ENCODE data around the gene MMP23B. TPM values are rescaled to one million over a fixed set of nuclear protein-coding genes. Genes with fewer than 3 reads are reported as not detected.

Gene MMP23B
- total and polyA plus RNA-seq, 9 donors: 0.88 to 128 (median 67.3) TPM

DNA sequence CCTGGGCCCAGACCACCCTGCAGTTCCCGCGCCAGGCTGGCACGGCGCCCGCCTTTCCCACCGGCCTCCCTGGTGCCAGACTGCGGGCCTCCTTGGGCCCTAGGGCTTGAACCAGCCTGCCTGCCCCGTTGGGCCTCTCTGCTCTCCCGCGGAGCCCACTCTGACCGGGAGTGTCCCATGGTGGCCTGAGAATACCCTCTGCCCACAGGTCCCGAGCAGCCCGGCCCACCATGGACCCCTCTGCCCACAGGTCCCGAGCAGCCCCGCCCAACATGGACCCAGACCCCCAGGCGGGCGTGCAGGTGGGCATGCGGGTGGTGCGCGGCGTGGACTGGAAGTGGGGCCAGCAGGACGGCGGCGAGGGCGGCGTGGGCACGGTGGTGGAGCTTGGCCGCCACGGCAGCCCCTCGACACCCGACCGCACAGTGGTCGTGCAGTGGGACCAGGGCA, 8.8 kb upstream of the MMP23B start:
- H3K4me3 ChIP-seq: no peak overlapping the region
- no peaks in the 10 kb centered on the region for H3K4me1 ChIP-seq (ENCODE audit: insufficient read depth)
- peak in 3 of 5 donors; percentile 12 to 43 (median 33) for DNase-seq
- H3K36me3 ChIP-seq: no peaks in the 10 kb centered on the region
- H3K27me3 ChIP-seq: no peaks in the 10 kb centered on the region
- H3K27ac ChIP-seq: no peak overlapping the region
- TF ChIP-seq CTCF (IDR thresholded peaks at IDR 0.05) (no peak), EP300 (IDR thresholded peaks at IDR 0.05) (no peak), POLR2A (IDR thresholded peaks at IDR 0.05) (no peak)
- H3K9me3 ChIP-seq: no peaks in the 10 kb centered on the region
- WGBS, 3 donors: 92 to 93% (median 93%) methylated on average over 33 of the region's 33 CpGs
- intact Hi-C loops (cut with DNase I): no loop called here

DNA sequence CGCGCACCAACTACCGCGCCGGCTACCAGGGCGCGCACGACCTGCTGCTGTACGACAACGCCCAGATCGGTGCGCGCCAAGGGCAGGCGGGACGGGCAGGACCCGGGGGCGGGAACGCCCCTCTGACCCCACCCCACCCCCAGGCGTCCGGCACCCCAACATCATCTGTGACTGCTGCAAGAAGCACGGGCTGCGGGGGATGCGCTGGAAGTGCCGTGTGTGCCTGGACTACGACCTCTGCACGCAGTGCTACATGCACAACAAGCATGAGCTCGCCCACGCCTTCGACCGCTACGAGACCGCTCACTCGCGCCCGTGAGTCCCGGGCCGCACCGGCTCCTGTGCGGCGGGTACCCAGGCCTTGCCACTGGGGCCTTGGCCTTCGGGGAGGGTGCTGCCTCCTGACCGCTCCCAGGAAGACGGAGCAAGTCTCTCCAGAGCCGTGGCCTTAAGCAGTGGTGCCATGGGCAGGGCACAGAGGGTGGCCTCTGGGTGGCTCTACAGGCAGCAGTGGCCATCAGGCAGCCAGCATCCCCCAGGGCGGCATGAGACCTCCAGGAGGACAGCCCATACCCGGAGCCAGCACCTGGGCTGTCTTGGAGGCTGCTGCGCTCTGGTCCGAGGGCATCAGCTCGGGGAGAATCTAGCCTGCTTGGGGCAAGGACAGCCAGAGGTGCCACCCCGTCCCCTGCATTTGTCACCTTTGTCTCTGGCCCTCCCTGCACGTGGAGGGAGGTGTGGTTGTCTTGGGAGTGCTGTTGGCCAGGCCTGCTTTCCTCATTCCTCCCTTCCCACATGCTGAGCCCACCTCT, 8.1 kb upstream of the MMP23B start:
- intact Hi-C loops (cut with DNase I): no loop called here
- H3K36me3 ChIP-seq: no peaks in the 10 kb centered on the region
- no peaks in the 10 kb centered on the region for H3K4me1 ChIP-seq (ENCODE audit: insufficient read depth)
- WGBS, 3 donors: 85 to 92% (median 87%) methylated on average over 37 to 51 of the region's 51 CpGs
- no peaks in the 10 kb centered on the region for H3K27me3 ChIP-seq
- H3K9me3 ChIP-seq: no peaks in the 10 kb centered on the region
- TF ChIP-seq POLR2A (IDR thresholded peaks at IDR 0.05) (no peak), EP300 (IDR thresholded peaks at IDR 0.05) (no peak), CTCF (IDR thresholded peaks at IDR 0.05) (no peak)
- H3K4me3 ChIP-seq: no peak overlapping the region
- H3K27ac ChIP-seq: no peak overlapping the region
- DNase-seq: peak in 2 of 5 donors; percentile 34 to 44

GRCh38 chr1:1624443-1625403, 7.2 kb upstream of the MMP23B start:
- 80 to 82% (median 81%) methylated on average over 36 to 38 of the region's 38 CpGs for WGBS, 3 donors
- Histone ChIP-seq H3K4me1 (ENCODE audit: insufficient read depth) (no peaks in the 10 kb centered on the region), H3K36me3 (no peaks in the 10 kb centered on the region), H3K27me3 (no peaks in the 10 kb centered on the region), H3K9me3 (no peaks in the 10 kb centered on the region), H3K27ac (no peak overlapping the region), H3K4me3 (no peak overlapping the region)
- no peak for TF ChIP-seq POLR2A (IDR thresholded peaks at IDR 0.05)
- no peak for TF ChIP-seq EP300 (IDR thresholded peaks at IDR 0.05)
- TF ChIP-seq CTCF (IDR thresholded peaks at IDR 0.05): no peak
- intact Hi-C loops (cut with DNase I): no loop called here
- peak in 2 of 5 donors; percentile 32 to 52 for DNase-seq

GRCh38 chr1:1625404-1625775, 6.6 kb upstream of the MMP23B start:
- TF ChIP-seq CTCF (IDR thresholded peaks at IDR 0.05) (no peak), EP300 (IDR thresholded peaks at IDR 0.05) (no peak)
- intact Hi-C loops (cut with DNase I): no loop called here
- no peak overlapping the region for H3K27ac ChIP-seq
- DNase-seq: peak in 1 of 5 donors; percentile 36
- H3K4me1 ChIP-seq (ENCODE audit: insufficient read depth): no peaks in the 10 kb centered on the region
- no peak overlapping the region for H3K4me3 ChIP-seq
- H3K36me3 ChIP-seq: no peaks in the 10 kb centered on the region
- WGBS, 3 donors: 81 to 87% (median 85%) methylated on average over 28 of the region's 28 CpGs
- H3K27me3 ChIP-seq: no peaks in the 10 kb centered on the region
- no peaks in the 10 kb centered on the region for H3K9me3 ChIP-seq

All from ovary (tissue), 9 donors.